ENCODE measurements around the gene FAM72C.
"Not testable (repeated sequence)": the region's sequence is repeated elsewhere in the genome, so short reads cannot be mapped to it uniquely, and the experiment has no call there.

The FAM72C gene

GRCh38 chr1:143971924-143972700 lies at the start of gene FAM72C:
TSS of gene FAM72C (minus strand) at chr1:143971986. CDS start at chr1:143971141, 845 bp downstream.
- DNase-seq = not testable (repeated sequence)

GRCh38 chr1:144020001-144020738 lies 48.4 kb upstream of the FAM72C start:
- not testable (repeated sequence) for DNase-seq

- DNase-seq = not testable (repeated sequence)
Measured at GRCh38 chr1:144019101-144019500, 47.3 kb upstream of the FAM72C start.

GRCh38 chr1:144015180-144015966 lies 43.6 kb upstream of the FAM72C start:
- DNase-seq = not testable (repeated sequence)

- not testable (repeated sequence) for DNase-seq
Measured at GRCh38 chr1:144014528-144014927, 42.7 kb upstream of the FAM72C start.

- not testable (repeated sequence) for DNase-seq
Measured at GRCh38 chr1:144014121-144014520, 42.3 kb upstream of the FAM72C start.

- not testable (repeated sequence) for DNase-seq
Measured at GRCh38 chr1:144012168-144012733, 40.5 kb upstream of the FAM72C start.

GRCh38 chr1:144009410-144009809 lies 37.6 kb upstream of the FAM72C start:
- not testable (repeated sequence) for DNase-seq

DNA sequence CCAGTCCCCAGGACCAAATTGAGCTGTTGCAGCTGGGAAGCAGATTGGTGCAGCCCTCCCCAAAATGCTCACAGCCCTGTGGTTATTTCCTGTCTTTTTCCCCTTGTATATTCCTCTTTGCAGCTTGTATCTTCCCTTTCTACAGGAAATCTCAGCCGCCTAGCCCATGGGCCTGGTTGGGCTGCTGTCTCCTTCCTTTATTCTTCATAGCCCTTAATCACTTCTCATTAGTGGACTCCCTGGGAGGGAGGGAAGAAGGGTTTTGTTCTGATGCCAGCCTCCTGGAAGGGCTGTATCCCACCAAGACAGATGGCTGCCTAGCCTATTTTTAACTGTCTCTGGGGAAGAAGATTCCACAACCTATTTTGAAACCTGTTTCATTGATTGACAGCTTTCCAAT lies 32.5 kb upstream of the FAM72C start:
- DNase-seq = not testable (repeated sequence)

DNA sequence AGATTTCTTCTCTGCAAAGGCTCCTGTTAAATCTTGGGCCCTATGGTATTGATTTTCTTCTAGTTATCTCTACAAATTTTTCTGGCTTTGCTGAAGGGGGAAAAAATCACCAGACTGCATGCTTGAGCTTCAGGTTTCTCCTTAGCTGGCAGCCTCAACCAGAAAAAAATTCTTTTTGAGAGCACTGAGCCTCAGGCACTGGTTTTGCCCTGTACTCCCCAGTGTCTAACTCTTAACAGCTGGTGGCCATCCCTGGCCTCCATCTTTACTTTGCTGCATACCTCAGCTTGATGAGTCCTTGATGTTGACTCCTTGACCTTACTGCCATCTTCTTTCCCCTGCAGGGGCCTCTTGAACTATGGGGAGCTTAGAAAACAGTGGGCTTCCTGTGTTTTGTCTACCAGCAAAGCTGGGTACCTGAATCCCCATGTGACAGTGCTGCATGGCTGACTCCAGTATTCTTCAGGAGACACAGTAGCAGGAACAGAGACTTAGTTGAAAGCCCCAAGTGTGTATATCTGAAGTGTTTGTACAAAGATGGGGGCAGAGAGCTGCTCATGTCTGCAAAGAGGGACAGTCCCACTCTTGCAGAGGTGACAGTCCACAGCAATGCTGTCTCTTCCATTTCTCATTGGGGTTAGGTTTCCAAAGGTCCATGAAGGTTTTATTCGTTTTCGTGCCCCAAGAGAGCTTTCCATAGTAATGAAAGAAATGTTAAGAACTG lies 31.7 kb upstream of the FAM72C start:
- DNase-seq = not testable (repeated sequence)

DNA sequence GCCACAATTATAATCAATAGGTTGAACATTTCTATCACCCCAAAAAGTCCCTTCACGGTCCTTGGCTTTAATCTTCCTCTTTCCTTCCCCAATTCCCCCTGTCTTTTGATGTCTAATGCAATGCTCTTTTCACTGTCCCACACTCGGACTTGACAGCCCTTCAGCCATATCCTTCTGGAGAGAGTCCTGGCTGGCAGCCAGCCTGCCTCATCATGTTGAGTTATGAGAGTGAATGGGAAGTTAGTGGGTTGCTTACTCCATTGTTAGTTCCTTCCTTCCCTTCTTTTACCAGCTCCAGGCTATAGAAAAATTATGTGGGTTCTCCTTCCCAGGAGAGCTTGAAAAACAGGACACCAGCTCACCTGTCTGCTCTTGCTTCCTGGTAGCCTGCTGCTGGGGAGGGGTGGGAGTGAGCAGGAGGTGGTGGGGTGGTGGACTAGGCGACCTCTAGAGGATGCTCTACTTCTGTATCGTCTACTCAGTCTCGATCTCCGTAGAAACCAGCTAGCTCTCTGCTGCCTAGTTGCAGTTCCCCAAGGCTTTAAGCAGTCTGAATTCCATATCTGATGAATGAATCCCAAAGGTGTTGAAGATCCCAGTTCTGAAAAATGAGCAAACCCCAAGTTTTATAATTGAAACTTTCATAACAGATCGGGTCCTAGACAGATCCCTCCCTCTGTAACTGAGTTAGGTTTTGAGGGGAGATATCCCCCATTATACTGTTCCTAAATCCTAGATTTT lies 30.5 kb upstream of the FAM72C start:
- DNase-seq = not testable (repeated sequence)

DNA sequence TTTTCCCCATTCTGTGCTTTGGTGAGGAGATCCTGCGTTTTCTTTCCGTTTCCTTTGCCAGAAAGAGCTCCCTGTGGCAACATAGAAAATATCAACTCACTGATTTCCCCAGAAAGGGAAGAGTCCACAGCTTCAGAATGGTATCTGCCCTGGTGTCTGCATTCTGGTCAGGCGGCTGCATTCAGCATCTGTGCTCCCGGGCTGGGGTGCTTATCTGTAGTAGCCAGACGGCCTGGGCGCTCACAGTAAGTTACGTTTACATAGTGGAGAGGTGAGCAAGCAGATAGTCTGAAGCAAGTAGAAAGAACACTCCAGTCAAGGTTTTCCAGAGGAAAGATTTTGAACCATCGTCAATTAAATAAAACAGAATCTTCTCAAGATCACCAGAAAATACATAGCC lies 29.3 kb upstream of the FAM72C start:
- DNase-seq = not testable (repeated sequence)

- DNase-seq = not testable (repeated sequence)
Measured at GRCh38 chr1:143996020-143996419, 24.2 kb upstream of the FAM72C start.

- not testable (repeated sequence) for DNase-seq
Measured at GRCh38 chr1:143993301-143993907, 21.6 kb upstream of the FAM72C start.

GRCh38 chr1:143990699-143991098 lies 18.9 kb upstream of the FAM72C start:
- DNase-seq = not testable (repeated sequence)

DNA sequence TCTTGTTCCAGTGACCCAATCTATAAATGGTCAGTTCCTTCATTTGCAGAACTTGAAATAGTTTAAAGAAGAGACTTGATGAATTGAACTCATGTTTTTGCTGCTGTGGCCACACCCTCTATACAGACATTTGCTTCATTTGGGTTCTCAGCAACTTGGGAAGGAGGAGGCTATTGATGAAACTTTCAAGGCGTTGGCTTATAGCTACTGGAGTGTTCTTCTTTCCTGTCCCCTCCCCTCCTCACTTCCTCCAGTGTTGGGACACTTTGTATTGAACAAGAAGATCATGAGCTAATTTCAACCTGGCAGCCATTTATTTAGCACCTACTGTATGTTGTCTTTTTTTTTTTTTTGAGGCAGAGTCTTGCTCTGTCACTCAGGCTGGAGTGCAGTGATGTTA lies 17.9 kb upstream of the FAM72C start:
- DNase-seq = not testable (repeated sequence)

DNA sequence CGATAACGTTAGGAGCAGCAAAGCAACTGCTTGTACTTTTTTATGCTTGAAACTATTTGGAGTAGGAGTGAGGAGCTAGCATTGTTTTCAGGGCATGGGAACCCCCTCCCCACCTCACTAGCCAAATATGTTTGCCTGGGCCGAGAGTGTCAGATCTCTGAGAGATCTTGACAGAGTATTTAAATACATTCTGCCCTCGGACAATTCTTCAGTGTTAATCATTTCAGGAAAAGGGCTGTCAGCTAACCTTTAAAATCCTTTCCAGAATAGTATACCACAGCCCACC lies 17.6 kb upstream of the FAM72C start:
- not testable (repeated sequence) for DNase-seq

- DNase-seq = not testable (repeated sequence)
Measured at GRCh38 chr1:143988602-143989426, 17.0 kb upstream of the FAM72C start.

DNA sequence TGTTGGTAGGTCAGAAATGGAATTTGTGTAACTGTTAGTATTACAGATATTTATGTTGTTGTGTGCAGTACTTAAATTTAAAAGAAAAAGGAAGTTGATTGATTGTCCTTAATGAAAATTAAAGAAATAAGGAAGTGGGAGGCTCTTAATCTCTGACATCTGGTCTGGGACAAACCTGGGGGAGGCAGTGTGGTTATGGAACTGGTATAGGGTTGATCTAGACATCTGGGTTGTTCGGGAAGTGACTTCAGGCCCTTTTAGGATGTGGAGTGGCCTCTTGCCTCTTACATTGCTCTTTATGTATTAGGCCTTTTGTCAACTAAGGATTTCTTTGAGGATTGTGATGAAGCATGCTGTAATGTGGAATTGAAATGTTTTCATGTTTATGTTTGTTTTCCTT lies 16.1 kb upstream of the FAM72C start:
- not testable (repeated sequence) for DNase-seq
